Measurements from ENCODE around the gene LPCAT2.
"Not testable (repeated sequence)": the region's sequence is repeated elsewhere in the genome, so short reads cannot be mapped to it uniquely, and the experiment has no call there.

Gene LPCAT2

DNA sequence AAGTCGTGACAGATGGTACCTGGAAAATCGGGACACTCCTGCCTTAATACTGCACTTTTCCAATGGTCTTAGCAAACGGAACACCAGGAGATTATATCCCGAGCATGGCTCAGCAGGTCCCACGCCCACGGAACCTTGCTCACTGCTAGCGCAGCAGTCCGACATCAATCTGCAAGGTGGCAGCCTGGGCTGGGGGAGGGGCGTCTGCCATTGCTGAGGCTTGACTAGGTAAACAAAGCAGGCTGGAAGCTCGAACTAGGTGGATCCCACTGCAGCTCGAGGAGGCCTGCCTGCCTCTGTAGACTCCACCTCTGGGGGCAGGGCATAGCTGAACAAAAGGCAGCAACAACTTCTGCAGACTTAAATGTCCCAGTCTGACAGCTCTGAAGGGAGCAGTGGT is 106.8 kb downstream of the LPCAT2 start:
- not testable (repeated sequence) for DNase-seq

DNA sequence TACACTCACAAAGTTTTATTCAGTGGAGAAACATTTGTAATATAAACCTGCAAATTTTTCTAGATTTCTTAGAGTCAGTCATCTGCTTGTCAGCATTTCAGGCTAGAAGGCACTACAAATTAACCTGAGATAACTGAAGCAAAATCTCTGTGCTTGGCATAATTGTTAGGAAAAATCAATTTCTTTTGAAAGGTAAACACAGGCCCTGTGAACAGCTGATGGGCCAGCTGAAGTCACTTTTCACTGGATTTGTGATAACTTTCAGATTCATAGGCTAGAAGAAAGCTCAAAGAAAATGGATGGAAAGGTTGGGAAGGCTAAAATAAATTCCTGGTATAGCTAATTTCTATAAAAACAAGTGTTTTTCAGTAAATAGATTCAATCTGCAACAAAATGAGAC is 112.9 kb downstream of the LPCAT2 start:
- DNase-seq: no peak

DNA sequence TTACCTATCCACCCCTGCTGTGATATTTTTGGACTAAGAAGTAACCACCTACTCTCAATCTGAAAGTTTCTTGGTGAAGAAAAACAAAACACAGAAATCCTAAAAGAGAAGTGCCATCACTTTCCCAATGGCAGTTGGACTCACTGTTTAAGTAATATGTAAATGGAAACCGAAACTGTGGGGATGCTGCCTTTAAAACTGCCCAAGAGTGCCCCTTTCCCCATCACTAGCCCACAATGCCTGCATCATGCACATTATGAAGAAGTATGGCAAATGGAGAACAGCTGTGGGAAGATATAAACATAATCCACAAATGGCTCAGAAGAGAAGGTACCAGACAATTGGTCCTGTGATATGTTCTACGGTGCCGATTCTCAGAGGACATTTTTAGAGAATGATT is 113.4 kb downstream of the LPCAT2 start:
- no peak for DNase-seq

DNA sequence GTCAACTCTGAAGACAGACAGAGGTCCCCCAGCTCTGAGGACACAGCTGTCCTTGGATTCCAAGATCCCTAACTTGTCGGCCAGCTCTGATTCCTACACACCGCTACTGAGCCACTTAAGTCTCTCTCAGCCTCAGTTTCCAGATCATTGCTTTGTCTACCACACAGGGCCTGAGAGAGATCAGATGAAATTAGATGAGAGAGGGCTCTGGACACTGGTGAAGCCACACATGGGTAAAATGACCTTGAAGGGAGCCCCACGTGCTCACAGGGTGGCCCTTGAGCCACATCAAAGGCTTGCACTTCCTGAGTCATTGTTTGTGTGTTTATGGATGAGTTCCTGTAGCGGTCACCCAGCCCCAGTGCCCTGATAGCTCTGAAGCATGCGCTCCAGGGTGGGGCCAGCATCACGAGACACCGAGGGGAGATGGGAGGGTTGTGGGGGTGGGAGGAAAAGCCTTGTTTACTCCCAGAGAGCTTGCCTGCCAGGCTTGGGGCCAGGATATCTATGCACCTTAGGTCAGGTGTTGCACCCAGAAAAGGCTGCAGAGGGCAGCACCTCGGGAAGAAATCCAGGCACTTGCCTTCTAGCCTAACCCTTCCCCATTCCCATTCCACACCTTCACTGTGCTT is 114.2 kb downstream of the LPCAT2 start:
- no peak for DNase-seq

DNA sequence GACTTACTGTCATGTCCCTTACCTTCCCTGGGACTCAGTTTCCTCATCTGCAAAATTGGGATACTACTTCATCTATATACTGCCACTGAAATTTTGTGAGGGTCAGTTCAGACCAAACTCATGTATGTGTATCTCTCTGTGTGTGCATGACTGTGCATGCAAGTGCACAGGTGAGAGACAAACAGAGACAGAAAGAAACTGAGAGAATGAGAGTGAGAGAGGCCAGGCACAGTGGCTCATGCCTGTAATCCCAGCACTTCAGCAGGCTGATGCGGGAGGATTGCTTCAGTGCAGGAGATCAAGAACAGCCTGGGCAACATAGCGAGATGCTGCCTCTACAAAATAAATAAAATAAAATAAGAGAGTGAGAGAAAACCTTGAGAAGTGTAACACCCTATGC is 114.8 kb downstream of the LPCAT2 start:
- DNase-seq: no peak

DNA sequence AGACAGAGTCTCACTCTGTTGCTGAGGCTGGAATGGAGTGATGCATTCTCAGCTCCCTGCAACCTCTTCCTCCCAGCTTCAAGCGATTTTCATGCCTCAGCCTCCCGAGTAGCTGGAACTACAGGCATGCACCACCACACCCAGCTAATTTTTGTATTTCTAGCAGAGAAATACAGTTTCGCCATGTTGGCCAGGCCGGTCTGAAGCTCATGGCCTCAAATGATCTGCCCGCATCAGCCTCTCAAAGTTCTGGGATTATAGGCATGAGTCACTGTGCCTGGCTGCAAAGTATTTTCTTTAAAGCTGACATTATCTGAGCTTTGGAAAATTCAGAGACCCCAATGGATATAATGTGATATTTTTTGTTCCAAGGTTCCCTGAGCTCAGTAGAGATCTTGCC is 115.8 kb downstream of the LPCAT2 start:
- no peak for DNase-seq

DNA sequence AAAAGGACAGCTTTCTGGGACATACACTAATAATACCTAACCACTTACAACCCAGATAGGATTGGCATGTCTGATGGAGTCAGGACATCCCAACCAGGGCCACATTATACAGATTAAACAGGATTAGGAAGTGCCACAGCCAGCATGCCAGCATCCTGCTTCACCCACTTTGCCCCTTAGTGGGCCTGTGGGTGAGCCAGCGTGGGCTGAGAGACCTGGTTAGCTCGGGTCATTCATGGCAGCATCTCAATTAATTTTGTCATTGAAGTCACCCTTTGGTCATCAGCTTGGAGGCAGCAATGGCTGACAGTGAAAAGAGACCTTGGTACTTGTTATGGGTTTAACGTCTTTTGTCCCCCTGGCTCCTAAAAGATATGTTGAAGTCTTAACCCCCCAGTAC is 117.0 kb downstream of the LPCAT2 start:
- DNase-seq: no peak

DNA sequence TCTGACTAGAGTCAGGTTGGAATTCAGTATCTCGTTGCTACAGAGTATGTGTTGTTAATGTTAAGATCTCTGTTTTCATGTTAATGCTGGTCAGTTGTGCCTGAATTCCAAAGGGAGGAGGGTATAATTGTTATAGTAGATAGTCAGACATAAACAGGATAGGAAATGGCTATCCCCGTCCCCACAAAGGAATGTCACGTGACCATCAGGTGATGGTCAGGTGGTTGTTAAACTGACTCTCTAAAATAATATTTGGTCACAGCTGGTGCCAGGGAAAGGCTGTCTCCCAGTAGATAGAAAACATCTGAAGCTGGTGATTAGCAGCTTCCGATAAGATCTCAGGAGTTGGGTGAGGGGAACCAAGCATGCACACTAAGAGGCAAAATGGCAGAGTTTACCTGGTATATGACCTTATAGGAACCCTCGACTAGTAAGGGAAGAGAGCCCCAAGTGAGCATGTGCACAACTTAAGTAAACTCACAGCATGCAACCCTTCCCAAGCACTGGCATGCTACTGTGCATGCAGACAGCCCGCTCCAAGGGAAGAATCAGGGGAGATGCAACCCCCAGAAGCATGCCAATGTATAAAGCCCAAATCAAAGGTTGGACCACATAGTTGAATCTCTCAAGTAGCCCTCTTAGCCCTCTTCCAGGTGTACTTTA is 119.6 kb downstream of the LPCAT2 start:
- no peak for DNase-seq

DNA sequence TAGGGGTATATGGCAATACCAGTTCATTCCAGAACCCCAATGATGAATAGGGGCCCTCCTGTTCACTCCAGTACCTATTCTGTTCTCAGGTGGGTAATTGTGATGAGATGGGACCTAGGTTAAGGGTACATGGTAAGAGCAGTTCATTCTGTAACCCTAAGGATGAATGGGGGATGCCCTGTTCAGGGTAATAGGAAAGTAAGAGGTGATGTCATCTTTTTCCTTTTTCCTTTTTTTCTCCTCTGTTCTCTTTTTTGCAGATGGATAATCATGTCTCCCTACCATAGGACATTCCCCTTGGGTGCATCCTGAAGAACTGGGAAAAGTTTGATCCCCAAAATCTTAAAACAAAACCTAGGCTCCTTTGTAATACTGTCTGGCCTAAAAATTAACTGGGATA is 121.9 kb downstream of the LPCAT2 start:
- no peak for DNase-seq

DNA sequence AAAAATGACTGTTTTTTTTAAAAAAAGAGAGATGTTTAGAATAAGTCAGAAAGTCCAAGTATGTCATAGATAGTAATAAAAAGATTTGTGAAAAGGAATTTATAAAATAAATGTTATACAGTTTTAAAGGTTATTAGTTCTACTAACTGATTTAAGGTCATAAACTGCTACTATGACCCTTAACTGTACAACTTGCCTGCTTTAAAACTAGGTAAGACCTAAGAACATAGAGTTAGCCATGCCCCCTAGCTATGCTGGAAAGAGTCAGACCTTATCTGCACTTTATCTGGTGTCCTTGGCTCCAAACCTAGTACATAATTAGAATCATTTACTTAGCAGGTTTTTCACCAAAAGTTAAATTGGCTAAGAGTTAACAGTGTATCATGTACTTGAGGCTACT is 123.4 kb downstream of the LPCAT2 start:
- no peak for DNase-seq

DNA sequence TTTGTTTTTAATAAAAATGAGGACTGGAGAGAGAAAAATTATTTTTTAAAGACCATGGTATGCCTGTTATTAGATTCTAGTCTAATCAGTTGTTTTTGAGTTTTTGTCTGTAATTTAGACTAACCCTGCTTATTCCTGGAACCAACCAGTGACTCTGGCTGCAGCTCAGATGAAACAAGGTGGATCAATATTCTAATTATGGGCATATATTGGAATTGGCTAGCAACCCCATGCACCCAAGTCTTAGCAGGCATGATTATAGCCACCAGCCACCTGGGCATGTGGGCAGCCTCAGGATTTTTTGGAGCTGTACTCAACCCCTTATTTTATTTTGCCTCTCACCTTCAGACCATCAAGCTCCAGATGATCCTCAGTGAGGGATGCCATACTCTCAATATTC is 125.3 kb downstream of the LPCAT2 start:
- DNase-seq: no peak
